Left lung (tissue), 10 donors: ENCODE measurements around the gene CAPN2. TPM values are rescaled to one million over a fixed set of nuclear protein-coding genes. Genes with fewer than 3 reads are reported as not detected.

Source experiments
- ATAC-seq: fragments of 200-7000 bp; cut with Tn5 transposase; one replicate; pipeline ENCODE4 v1.9.1; 2020; ENCODE audit warnings: moderate library complexity
- DNase-seq, 4 donors: peaks; one replicate each; pipeline ENCODE4 v3.0.0-alpha.2; 2013 to 2020
- H3K27ac ChIP-seq, 2 donors: fragments of 200-600 bp; sonication (generic) in 1 of 2; one replicate each; pipeline versions ENCODE4 v1.5.0 to v1.8.0; 2020 to 2021
- H3K27me3 ChIP-seq, 2 donors: fragments of 200-600 bp; sonication (generic) in 1 of 2; one replicate each; pipeline versions ENCODE4 v1.5.0 to v1.8.0; 2020 to 2021
- H3K36me3 ChIP-seq, 2 donors: fragments of 200-600 bp; sonication (generic) in 1 of 2; one replicate each; pipeline versions ENCODE4 v1.5.0 to v1.8.0; 2020 to 2021
- H3K4me1 ChIP-seq, 2 donors: fragments of 200-600 bp; one replicate each; pipeline ENCODE4 v1.8.0; 2021
- H3K4me3 ChIP-seq, 2 donors: fragments of 200-600 bp; sonication (generic) in 1 of 2; one replicate each; pipeline versions ENCODE4 v1.5.0 to v1.8.0; 2020 to 2021; ENCODE audit warnings: mild to moderate bottlenecking in 1 of 2
- H3K9me3 ChIP-seq, 2 donors: fragments of 200-600 bp; sonication (generic) in 1 of 2; one replicate each; pipeline versions ENCODE4 v1.5.0 to v1.8.0; 2020 to 2021
- CTCF ChIP-seq, 2 donors: fragments of 200-600 bp; sonication (generic) in 1 of 2; IDR thresholded peaks; one replicate each; pipeline versions ENCODE4 v1.5.0 to v1.8.0; 2021; ENCODE audit warnings: antibody characterized with exemption in 2 of 2
- intact Hi-C, 2 donors: fragments of 100-400 bp; cut with DNase I; formaldehyde crosslinking; loops; one replicate each; pipeline versions ENCODE4 v1.11.2 to v1.14.2; 2022
- polyA plus RNA-seq, 6 donors: library from polyadenylated mRNA; unstranded; fragments of 120-200 nt; gene quantifications; one replicate each; pipeline ENCODE4 v1.2.1, GENCODE V29; 2013; ENCODE audit not compliant: insufficient read length in 6 of 6
- total RNA-seq, 2 donors: library from RNA; stranded (reverse); fragmentation: NEBNext Ultra II Directional; extraction: Animal tissue kit (Norgen Biotek cat#: 25700); gene quantifications; one replicate each; pipeline ENCODE4 v1.2.1, GENCODE V29; 2021
- donor health status: DM: no; HTN: yes; CAD: no.
- donor health status: DM: no; HTN: no; CAD: no.

The CAPN2 gene
- total and polyA plus RNA-seq, 8 donors = 139 to 434 (median 163) TPM

DNA sequence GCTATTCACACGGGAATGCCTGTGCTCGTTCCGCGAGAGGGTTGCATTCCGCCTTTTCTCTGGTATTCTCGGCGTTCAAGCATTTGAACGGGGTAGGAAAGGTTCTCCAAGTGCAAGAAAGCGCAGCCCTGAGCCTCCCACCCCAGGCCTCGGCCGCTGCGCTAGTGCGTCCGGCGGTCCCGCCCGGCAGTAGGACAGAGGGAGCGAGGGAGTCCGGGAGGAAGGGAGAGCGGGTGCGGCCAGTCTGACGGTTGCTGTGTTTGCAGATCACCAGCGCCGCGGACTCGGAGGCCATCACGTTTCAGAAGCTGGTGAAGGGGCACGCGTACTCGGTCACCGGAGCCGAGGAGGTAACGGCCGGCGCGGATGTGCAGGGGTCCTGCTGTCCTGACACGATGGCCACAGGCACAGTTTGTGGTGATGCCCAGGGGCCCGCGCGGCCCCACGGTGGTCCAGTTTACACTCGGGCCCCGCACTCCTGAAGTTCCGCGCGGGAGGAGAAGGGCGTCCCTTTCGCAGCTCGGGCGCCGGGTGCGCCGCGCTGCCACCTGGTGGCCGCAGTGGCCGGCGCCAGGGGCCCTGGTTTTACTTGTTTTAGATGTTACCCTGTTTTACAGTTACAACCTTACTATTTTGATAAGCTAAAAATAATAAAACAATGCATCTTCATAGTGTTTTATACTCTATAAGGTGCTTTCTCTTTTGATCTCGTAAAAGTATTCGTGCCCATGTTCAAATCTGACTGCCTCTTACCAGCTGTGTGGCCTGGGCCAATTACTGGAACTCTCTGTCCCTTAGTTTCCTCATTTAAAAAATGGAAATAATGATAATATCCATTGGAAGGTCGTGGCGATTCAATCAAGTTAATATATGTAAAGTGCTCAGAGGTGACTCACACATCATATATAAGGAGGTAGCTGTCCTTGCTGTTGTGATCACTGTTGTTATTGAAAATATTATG is 36.7 kb downstream of the CAPN2 start:
- peak; percentile 91 for ATAC-seq
- Histone ChIP-seq H3K27me3 (no peaks in the 10 kb centered on the region), H3K36me3 (peaks cover 7 to 90% of the 10 kb centered on the region in 2 donors)

GRCh38 chr1:223750730-223751570 is 38.6 kb downstream of the CAPN2 start:
- intact Hi-C loops = no loop called here

More for the DNA sequence above, 36.7 kb downstream of the CAPN2 start:
- intact Hi-C loops = loop anchor here in 1 of 2 donors (5.0 kb wide), 1 partner anchor 37 kb away; the partner anchor contains the start of gene CAPN2
- Histone ChIP-seq H3K4me1 (peaks cover 8 to 31% of the 10 kb centered on the region in 2 donors), H3K27ac (peak overlapping the region; percentile 63 to 72), H3K9me3 (no peaks in the 10 kb centered on the region), H3K4me3 (peak overlapping the region; percentile 16 to 34)
- peak; percentile 61 to 95 (median 72) for DNase-seq
- TF ChIP-seq CTCF (IDR thresholded peaks at IDR 0.05) = peak; percentile 92 to 95

GRCh38 chr1:223751696-223752095 is 39.4 kb downstream of the CAPN2 start:
- ATAC-seq = no peak
- TF ChIP-seq CTCF (IDR thresholded peaks at IDR 0.05) = no peak
- no peaks in the 10 kb centered on the region for H3K9me3 ChIP-seq
- H3K4me1 ChIP-seq = peaks cover 8 to 31% of the 10 kb centered on the region in 2 donors
- no peak overlapping the region for H3K4me3 ChIP-seq
- no peak for DNase-seq
- H3K27ac ChIP-seq = no peak overlapping the region
- peaks cover 7 to 90% of the 10 kb centered on the region in 2 donors for H3K36me3 ChIP-seq
- H3K27me3 ChIP-seq = no peaks in the 10 kb centered on the region
- intact Hi-C loops = no loop called here

More at GRCh38 chr1:223750730-223751570, 38.6 kb downstream of the CAPN2 start:
- TF ChIP-seq CTCF (IDR thresholded peaks at IDR 0.05) = no peak
- Histone ChIP-seq H3K4me1 (peaks cover 8 to 31% of the 10 kb centered on the region in 2 donors), H3K27me3 (no peaks in the 10 kb centered on the region), H3K4me3 (no peak overlapping the region), H3K27ac (no peak overlapping the region), H3K9me3 (no peaks in the 10 kb centered on the region), H3K36me3 (peaks cover 7 to 90% of the 10 kb centered on the region in 2 donors)
- DNase-seq (no peak), ATAC-seq (no peak)

- Histone ChIP-seq H3K4me1 (peaks cover 8 to 20% of the 10 kb centered on the region in 2 donors), H3K9me3 (no peaks in the 10 kb centered on the region), H3K4me3 (no peak overlapping the region), H3K36me3 (peaks cover 7 to 90% of the 10 kb centered on the region in 2 donors), H3K27me3 (no peaks in the 10 kb centered on the region), H3K27ac (no peak overlapping the region)
- ATAC-seq (no peak), DNase-seq (no peak)
- no peak for TF ChIP-seq CTCF (IDR thresholded peaks at IDR 0.05)
- intact Hi-C loops = no loop called here
Observed at GRCh38 chr1:223752721-223753515, 40.6 kb downstream of the CAPN2 start.
